ENCODE results near the gene TESMIN.

The TESMIN gene

GRCh38 chr11:68751331-68751856 lies at the start of gene TESMIN:
TSS of gene TESMIN (minus strand) at chr11:68751520. CDS start at chr11:68750660, 860 bp downstream.
- DNase-seq = peak; percentile 88

GRCh38 chr11:68798221-68798813 lies 47.0 kb upstream of the TESMIN start:
- DNase-seq = no peak

GRCh38 chr11:68796801-68797200 lies 45.5 kb upstream of the TESMIN start:
- DNase-seq = no peak

GRCh38 chr11:68792400-68792966 lies 41.2 kb upstream of the TESMIN start:
- no peak for DNase-seq

GRCh38 chr11:68784653-68785052 lies 33.3 kb upstream of the TESMIN start:
- no peak for DNase-seq

GRCh38 chr11:68783216-68783821 lies 32.0 kb upstream of the TESMIN start:
- no peak for DNase-seq

GRCh38 chr11:68782711-68783110 lies 31.4 kb upstream of the TESMIN start:
- no peak for DNase-seq

- DNase-seq = no peak
These were observed 29.5 kb upstream of the TESMIN start for GRCh38 chr11:68780829-68781228.

- no peak for DNase-seq
These were observed 26.9 kb upstream of the TESMIN start for GRCh38 chr11:68778205-68778604.

GRCh38 chr11:68776442-68777235 lies 25.3 kb upstream of the TESMIN start:
- no peak for DNase-seq

- no peak for DNase-seq
These were observed 24.6 kb upstream of the TESMIN start for GRCh38 chr11:68775951-68776388.

- no peak for DNase-seq
These were observed 22.9 kb upstream of the TESMIN start for GRCh38 chr11:68774194-68774585.

- no peak for DNase-seq
These were observed 22.3 kb upstream of the TESMIN start for GRCh38 chr11:68773521-68774193.

- no peak for DNase-seq
These were observed 21.6 kb upstream of the TESMIN start for GRCh38 chr11:68772936-68773335.

- no peak for DNase-seq
These were observed 19.5 kb upstream of the TESMIN start for GRCh38 chr11:68770781-68771180.

- no peak for DNase-seq
These were observed 16.4 kb upstream of the TESMIN start for GRCh38 chr11:68767672-68768071.

- DNase-seq = no peak
These were observed 15.5 kb upstream of the TESMIN start for GRCh38 chr11:68766786-68767185.

- DNase-seq = no peak
These were observed 13.4 kb upstream of the TESMIN start for GRCh38 chr11:68764746-68765145.

GRCh38 chr11:68763926-68764657 lies 12.8 kb upstream of the TESMIN start:
- DNase-seq = no peak

- DNase-seq = peak; percentile 31
These were observed 11.9 kb upstream of the TESMIN start for GRCh38 chr11:68763181-68763721.

- no peak for DNase-seq
These were observed 11.2 kb upstream of the TESMIN start for GRCh38 chr11:68762481-68762880.

GRCh38 chr11:68761801-68762200 lies 10.5 kb upstream of the TESMIN start:
- peak; percentile 74 for DNase-seq

Data from NCI-H146 (cell line).